Measurements from ENCODE around the gene PLK5.

PLK5 gene

GRCh38 chr19:1481893-1482360, 42.0 kb upstream of the PLK5 start:
- no peak for TF ChIP-seq CTCF (conservative IDR thresholded peaks at IDR 0.05; ENCODE audit: low read depth)
- no peak overlapping the region; the same call in 1 of the 2 replicates for H3K27ac ChIP-seq
- DNase-seq (ENCODE audit: low spot score): no peak
- ChIA-PET CTCF (no interaction called here), POLR2A (ENCODE audit: low non-redundant PET) (no interaction called here)

- no peak overlapping the region for H3K27ac ChIP-seq
- ChIA-PET CTCF (no interaction called here), POLR2A (ENCODE audit: low non-redundant PET) (no interaction called here)
- no peak for DNase-seq (ENCODE audit: low spot score)
- no peak for TF ChIP-seq CTCF (conservative IDR thresholded peaks at IDR 0.05; ENCODE audit: low read depth)
These were observed 41.3 kb upstream of the PLK5 start for GRCh38 chr19:1482361-1483130.

GRCh38 chr19:1483131-1483978, 40.5 kb upstream of the PLK5 start:
- POLR2A ChIA-PET (ENCODE audit: low non-redundant PET): no interaction called here
- TF ChIP-seq CTCF (conservative IDR thresholded peaks at IDR 0.05; ENCODE audit: low read depth): no peak
- CTCF ChIA-PET: no interaction called here
- no peak for DNase-seq (ENCODE audit: low spot score)
- no peak overlapping the region for H3K27ac ChIP-seq

GRCh38 chr19:1483979-1484428, 39.9 kb upstream of the PLK5 start:
- DNase-seq (ENCODE audit: low spot score): no peak
- ChIA-PET CTCF (no interaction called here), POLR2A (ENCODE audit: low non-redundant PET) (no interaction called here)
- no peak for TF ChIP-seq CTCF (conservative IDR thresholded peaks at IDR 0.05; ENCODE audit: low read depth)
- no peak overlapping the region for H3K27ac ChIP-seq

- ChIA-PET POLR2A (ENCODE audit: low non-redundant PET) (no interaction called here), CTCF (no interaction called here)
- DNase-seq (ENCODE audit: low spot score): no peak
- no peak overlapping the region for H3K27ac ChIP-seq
- TF ChIP-seq CTCF (conservative IDR thresholded peaks at IDR 0.05; ENCODE audit: low read depth): no peak
These were observed 36.9 kb upstream of the PLK5 start for GRCh38 chr19:1486720-1487575.

Data from RWPE1 (cell line).